GM23248 (cell line): ENCODE data around the gene CMKLR1.

Experiments used
- EZH2 ChIP-seq: fragments of 200-600 bp; sonication (generic); IDR thresholded peaks from 2 replicates; pipeline ENCODE4 v1.6.1; 2018; ENCODE audit warnings: antibody characterized with exemption, mild to moderate bottlenecking; ENCODE audit not compliant: insufficient read depth, poor library complexity, severe bottlenecking
- EZH2phosphoT487 ChIP-seq: fragments of 200-600 bp; sonication (generic); IDR thresholded peaks from 2 replicates; pipeline ENCODE4 v1.6.1; 2018; ENCODE audit warnings: antibody characterized with exemption, moderate library complexity, mild to moderate bottlenecking, low read depth; ENCODE audit not compliant: insufficient read depth

- TF ChIP-seq EZH2, result no peak
- TF ChIP-seq EZH2phosphoT487, result no peak
Measured at GRCh38 chr12:108360057-108360456, 20.9 kb upstream of the CMKLR1 start.
